GM19438 (cell line): ENCODE results near the gene TUNAR.
"Not testable (repeated sequence)": the region's sequence is repeated elsewhere in the genome, so short reads cannot be mapped to it uniquely, and the experiment has no call there.

ENCODE experiments used
- ATAC-seq: cut with Tn5 transposase; IDR thresholded peaks from one replicate; pipeline ENCODE4 v1.9.1; 2021; ENCODE audit warnings: low read depth; ENCODE audit not compliant: unreplicated experiment

Gene TUNAR

GRCh38 chr14:95961481-95961880 is 84.8 kb downstream of the TUNAR start:
- no peak for ATAC-seq

- ATAC-seq: no peak
Measured at GRCh38 chr14:95964901-95965300, 88.3 kb downstream of the TUNAR start.

- not testable (repeated sequence) for ATAC-seq
Measured at GRCh38 chr14:95968048-95968447, 91.4 kb downstream of the TUNAR start.
